ENCODE data around the gene PDE10A.

The PDE10A gene

DNA sequence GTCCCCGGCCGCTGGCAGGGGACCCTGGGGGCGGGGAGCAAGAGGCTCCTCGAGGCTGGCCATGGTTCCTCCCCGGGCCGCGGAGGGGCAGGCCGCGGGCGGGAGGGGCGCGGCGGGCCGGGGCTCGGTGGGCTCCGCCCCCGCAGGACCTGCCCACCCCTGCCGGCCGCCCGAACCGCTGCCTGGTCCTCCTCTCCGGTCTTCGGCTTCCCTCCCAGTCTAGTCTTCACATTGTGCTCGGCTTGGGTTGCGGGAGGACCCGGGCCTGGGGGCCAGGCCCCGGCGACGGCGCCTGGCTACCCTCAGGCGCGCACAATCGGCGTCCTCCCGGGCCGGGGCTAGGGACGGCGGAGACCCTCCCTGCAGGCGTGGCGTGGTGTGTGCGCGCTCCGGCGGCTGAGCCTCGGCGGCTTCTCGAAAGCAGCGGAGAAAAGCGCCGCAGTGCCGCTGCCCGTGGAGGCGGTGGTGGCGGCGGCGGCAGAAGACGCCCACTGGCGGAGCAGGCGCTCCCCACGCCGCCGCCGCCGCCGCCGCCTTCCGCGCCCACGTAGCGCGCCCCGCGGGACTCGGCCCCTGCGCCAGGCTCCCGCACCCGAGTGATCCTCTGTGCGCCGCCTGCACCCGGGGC, at the start of gene PDE10A:
Gene PDE10A (minus strand): TSS at position 493 of the 628 bp plus-strand sequence. CDS start 430 bp downstream, at position 63.
- DNase-seq (ENCODE audit: low spot score), result no peak

DNA sequence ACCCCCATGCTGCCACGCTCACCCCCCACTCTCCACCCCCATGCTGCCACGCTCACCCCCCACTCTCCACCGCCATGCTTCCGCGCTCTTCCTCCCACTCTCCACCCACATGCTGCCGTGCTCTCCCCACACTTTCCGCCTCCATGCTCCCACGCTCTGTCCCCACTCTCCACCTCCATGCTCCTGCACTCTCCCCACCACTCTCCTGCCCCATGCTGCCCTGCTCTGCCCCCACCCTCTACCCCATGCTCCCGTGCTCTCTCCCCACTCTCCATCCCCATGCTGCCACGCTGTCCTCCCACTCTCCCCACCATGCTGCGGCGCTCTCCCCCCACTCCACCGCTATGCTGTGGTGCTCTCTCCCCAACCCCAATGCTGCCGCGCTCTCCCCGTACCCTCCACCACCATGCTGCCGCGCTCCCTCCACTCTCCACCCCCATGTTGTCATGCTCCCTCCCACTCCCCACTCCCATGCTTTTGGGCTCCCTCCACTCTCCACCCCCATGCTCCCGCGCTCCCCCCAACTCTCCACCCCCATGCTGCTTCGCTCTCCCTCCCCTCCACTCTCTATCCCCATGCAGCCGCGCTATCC, 46.0 kb upstream of the PDE10A start:
- no peak for DNase-seq (ENCODE audit: low spot score)

DNA sequence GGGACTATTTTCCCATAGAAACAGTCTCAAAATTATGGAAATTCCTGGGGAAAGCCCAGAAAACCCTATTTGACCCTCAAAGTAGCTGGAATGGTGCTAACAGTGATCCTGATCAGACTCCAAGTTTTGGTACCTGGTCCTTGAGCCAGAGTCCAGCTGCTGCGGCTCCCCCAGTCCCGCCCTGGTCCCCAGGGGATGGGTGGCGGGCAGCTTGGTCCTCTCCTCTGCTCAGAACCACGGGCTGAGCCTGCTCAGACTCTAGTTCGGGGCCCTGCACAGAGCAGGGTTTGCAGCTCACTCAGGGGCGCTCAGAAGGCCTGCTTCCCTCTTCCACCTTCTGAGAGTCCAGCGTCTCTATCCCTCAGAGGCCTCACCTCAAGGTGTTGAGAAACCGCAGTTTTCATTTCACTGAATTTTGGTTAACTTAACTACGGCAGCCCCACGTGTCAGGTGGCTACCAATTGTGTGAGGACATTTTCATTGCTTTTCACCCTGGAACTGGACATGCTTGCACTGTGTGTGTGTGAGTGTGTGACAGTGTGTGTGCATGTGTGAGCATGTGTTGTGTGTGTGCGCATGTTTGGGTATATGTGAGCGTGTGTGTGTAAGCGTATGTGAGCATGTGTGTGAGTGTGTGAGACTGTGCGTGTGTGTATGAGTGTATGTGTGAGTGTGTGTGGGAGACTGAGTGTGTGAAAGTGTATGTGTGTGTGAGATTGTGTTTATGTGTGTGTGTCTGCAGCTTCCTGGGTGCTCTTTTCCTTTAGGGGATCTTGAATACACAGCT, 44.2 kb upstream of the PDE10A start:
- DNase-seq (ENCODE audit: low spot score), result no peak

DNA sequence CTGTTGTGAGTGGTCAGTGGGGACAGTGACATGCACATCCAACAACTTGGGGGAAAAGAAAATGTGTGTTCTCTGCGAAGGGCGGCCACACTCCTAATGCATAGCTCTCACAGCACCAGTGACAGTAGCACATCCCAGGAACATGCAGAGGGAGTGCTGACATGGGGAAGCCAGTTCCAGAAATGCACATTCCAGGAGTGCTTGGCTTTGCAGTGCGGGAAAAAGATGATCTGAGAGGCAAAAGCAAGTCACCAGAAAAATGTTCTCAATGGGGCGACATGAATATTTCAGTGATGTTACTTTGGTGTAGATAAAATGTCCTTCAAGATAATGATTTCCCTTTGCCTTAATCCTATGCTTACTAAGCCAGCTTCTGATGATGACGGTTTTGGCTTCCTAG, 42.9 kb upstream of the PDE10A start:
- no peak for DNase-seq (ENCODE audit: low spot score)

DNA sequence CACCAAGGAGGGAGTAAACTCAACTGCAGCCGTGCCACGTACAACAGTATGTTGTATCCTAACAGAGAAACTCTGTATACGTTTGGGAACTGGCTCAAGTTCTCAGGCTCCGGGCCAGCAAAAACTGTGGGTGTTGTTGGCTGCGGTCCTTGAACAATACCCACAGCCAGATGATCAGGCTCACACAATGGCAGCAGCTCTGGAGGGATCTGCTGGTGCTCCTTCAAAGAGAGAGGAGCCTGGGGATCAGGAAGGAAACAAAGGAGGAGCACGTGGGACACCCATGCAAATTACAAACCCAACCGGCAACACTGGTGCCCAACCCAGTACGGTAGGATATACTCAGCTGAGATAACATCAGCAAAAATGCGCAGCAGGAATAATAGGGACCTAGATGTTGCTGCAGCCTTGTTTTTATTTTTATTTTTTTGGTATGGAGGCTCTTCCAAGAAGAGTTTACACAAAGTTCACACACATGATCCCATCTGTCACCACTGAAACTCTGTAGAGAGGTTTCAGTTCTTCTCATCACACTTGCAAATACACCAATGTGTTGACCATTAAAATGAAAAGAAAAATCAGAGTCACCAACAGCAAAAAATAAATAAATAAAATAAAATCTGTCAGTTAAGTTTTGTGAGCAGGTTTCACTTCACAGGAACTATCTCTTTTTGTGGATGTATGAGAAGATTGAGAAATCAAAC, 41.2 kb upstream of the PDE10A start:
- no peak for DNase-seq (ENCODE audit: low spot score)

DNA sequence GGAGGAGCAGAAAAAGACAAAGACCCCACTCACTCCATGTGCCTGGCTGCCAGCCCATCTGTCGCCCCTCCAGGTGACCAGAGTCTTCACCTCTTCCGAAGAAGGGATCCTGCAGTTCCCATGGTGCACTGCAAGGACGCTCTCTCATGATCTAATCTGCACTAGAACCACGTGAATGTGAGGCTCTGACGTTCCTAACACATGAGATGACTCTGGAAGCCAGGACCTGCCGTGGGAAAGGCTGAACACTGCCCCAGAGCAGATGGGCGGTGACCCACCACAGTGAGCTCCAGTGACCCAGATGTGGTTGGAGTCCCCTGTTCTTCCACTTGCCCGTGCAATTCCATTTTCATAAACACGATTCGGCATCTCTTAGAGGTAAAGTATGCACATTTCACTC, 39.6 kb upstream of the PDE10A start:
- DNase-seq (ENCODE audit: low spot score), result no peak

DNA sequence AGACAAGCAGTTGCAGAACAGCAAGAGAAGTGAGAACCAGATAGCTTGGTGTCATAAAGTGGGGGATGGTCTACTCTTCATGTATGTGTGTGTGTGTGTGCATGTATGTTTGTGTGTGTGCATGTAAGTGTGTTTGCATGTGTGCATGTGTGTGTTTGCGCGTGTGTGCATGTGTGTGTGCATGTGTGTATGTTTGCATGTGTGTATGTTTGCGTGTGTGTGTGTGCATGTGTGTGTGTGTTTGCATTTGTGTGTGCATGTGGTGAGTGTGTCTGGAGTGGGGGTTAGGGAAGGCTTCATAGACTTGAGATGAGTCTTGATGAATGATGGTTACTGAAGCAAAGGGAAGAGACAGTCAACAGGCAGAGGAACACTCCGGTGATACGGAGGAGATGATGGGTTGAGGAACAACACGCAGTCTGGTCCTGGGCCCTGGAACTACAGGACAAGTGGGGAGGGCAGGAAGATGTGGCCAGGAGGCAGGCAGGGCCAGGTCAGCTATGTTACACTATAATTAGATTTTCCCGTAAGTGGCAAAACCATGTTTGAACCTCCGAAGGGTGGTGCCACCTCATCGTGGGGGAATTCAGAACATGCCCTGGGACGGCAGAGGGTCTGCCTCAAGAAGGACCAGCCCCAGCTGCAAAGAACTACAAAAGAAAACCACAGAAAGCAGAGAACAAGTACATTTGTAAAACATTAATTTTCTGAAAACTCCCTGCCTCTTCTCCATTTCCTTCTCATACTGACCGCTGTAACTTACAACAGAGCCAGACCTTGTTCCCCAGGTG, 38.7 kb upstream of the PDE10A start:
- no peak for DNase-seq (ENCODE audit: low spot score)

DNA sequence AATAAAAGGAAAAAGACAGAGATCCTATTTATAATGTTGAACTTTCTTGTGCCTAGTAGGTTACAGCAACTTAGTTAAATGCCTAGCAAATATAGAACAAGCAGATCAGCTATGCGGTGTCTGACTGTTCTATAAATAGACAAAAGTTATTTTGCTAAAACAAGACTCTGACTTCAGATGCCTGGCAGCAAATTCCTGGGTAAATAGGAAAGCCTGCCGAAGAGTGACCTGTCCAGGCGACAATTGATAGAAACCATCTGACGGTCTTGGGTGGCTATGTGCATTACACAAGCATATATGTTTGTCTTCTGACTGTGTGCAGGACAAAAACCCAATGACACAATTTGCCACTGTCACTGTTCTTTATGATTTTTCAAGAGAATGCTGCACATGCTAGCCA, 38.0 kb upstream of the PDE10A start:
- DNase-seq (ENCODE audit: low spot score), result no peak

DNA sequence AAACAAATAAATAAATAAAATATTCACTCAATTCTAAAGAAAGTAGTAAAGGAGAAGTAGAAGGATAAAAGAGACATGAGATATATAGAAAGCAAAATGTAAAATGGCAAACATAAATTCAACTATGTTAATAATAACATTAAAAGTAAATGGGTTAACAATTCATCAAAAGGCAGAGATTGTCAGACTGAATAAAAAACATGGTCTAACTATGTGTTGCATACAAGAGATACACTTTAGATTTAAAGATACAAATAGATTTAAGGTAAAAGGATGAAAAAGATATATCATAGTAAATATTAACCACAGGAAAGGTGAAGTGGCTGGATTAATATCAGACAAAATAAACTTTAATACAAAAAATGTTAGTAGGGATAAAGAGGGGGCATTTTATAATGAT, 35.8 kb upstream of the PDE10A start:
- DNase-seq (ENCODE audit: low spot score), result no peak

DNA sequence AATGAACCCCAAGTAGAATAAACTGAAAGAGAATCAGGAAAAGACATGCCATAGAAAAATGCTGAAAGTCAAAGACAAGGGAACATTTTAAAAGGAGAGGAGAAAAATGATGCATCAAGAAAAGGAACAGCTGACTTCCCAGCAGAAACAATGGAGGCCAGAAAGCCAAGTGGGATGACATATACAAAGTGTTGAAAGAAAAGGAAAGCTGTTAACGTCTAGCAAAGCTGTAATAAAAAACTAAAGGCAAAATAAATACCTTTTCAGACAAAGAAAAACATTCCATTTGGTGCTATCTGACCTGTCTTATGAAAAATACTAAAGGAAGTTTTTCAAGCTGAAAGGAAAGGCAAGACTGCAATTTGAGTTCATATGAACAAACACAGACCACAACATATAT, 34.1 kb upstream of the PDE10A start:
- DNase-seq (ENCODE audit: low spot score), result no peak

DNA sequence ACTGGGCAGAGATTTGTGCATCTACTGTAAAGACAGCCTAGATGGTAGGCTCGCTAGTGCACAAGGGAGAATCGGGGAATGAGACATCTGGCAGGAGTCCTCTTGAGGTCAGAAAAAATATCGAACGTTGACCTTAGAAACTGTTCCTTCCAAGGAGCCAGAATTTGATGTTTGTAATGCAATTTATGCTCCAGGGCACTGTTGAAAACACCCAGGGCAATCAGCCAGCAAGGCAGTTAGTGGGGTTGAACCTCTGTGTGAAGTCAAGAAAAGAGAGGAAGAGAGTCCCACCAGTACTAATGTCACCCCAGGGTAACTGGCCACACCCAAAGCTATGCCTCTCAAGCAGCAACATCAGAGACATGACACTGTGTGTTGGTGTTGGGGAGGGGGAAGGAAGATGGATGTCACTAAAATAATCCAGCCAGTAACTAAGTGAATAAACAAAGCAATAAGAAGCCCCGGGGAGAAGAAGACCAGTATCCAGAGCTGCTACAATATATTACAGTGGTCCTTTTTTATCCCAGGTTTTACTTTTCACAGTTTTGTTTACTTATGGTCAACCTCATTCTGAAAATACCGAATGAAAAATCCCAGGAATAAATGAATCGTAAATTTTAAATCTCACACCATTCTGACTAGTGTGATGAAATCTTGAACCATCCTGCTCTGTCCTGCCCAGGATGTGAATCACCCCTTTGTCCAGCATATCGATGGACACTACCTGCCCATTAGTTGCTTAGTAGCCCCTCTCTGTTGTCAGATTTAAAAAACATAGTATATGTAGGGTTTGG, 32.9 kb upstream of the PDE10A start:
- DNase-seq (ENCODE audit: low spot score), result no peak

DNA sequence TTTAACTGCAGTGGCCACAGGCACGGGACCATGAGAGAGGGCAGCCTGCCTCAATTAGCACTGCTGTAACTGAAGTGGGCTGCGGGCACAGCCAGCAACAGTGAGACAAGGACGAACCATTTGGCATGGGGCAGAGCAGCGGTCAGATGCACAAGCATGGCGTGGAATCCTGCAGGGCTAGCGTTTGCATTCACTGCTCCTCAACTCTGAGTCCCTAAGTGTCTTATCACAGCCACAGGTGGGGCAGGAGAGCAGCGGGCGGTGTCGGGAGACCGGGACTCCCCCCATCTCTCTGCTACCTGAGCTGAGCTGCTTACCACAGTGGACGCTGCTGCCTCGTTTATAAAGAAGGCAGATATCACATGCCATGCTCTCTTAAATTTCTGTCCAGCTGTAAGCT, 31.3 kb upstream of the PDE10A start:
- DNase-seq (ENCODE audit: low spot score), result no peak

DNA sequence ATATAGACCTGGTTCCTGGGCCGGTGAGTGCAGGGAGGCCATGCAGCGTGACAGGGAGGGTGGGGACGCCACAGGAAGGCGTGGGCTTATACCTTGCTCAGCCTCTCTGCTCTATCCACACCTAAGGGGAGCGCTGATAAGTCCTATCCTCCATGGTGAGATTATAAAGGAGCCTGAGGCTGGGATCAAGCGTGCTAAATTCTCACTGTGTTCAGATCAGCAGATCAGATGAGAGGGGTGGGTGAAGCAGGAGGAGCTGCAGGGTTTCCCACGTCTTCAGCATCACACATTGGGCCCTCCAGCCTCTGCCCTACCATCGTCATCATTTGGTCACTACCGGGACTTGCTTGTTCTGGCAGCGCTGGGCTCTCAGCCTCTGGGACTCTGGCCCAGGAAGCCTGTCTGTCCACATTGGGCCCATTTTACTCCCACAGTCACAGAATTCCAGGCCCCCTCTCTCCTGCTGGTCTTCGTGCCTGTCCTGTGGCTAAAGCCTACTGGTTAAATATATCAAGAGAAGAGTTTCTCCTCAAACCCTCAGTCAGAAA, 29.1 kb upstream of the PDE10A start:
- DNase-seq (ENCODE audit: low spot score), result no peak

DNA sequence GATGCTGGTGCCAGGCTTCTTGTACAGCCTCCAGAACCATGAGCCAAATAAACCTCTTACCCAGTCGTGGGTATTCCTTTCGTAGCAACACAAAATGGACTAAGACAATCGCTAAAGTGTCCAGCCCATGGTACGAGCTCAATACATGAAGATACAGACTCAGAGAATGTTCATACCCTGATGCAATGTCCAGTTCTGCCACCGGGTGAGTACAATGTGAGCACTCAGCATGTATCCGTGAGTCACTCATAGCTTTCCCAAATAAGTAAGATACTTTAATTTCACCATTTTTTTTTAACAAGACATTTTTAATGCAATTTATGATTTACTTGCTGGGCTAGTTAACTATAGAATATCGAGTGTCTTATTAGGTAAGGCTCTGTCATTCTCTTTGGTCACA, 26.7 kb upstream of the PDE10A start:
- no peak for DNase-seq (ENCODE audit: low spot score)

DNA sequence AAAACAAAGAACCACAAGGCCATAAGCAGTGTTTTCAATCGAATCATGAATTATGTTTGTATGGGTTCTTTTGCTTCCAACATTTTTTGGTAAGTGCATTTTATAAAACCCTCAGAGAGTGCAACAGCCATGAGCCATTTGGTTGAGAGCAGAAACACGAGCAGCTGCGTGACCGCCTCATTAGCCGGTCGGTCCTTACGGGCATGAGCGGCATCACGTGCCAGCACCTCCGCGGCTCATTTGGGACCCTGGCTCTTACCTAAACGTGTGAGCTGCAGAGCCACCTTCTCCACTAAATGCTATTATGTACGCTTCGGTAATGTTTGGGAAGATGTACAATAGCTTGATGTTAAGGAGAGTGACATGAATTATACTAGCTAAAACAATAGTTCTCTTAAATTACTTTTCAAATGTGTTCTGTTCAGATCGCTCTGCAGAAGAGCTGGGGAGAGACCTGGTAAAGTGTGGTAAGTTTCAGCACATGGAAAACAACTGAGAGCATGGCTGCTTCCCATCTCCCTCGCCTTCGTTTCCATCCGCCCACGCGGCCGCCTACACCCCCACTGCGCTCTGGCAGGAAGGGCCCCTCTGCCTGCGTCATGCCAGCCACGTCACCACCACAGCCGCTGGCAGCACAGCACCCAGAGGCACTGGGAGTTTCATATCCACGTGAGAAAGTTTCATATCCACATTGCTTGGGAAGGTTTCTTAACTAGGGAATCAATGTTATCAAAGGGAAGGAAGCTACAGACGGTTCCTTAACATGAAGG, 23.7 kb upstream of the PDE10A start:
- no peak for DNase-seq (ENCODE audit: low spot score)

DNA sequence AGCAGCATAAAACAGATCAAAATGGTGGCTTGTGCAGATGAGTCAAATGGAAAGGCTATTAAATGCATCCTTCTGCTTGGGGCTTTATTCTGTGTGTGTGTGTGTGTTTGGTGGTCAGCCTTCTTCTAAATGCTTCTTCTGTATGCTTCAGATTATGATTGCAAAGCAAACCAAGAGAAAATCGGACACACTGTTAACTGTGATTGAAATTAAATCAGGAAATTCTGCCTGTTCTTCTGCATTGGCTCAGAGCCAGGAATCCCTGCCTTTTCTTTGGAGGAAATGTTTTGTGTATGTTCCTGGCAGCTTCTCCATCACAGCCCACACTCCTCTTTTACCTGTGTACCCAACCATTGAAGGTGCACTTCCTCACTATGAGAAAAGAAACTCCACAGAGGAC, 22.3 kb upstream of the PDE10A start:
- no peak for DNase-seq (ENCODE audit: low spot score)

DNA sequence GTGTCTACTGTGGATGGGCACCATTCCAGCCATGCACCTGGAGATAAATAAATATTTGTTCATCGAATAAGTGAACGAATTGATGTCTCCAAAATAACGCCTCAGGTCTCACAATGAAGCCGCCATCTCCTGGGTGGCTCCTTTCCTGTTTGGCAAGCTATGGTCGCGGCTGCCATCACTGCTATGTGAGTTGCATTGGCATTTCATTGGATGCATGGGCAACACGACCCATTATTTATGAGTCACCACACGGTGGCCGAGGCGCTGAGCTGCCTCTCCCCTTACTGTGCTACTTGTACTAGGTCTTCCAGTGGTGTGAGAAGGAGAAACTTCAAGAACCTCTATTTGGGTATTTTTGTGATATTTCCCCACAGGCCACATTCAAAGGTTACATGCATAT, 21.3 kb upstream of the PDE10A start:
- DNase-seq (ENCODE audit: low spot score), result no peak

DNA sequence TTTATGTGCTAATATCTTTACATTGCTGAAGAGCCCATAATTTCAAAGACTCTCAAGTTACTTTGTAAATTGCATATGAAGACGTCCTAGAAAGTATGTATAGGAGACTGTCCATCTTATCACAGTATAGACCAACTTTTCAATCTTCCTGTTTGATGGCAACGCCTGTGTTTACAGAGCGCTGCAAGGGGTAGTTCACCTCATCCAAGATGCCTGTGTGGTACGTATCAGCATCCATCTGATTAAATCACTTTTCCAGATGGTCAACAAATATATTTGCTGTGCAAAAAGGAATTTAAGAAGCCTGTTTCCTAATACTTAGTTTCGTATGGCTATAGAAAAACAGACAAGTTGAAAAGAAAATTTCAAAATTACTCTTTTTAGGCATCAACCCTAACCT, 17.9 kb upstream of the PDE10A start:
- no peak for DNase-seq (ENCODE audit: low spot score)

DNA sequence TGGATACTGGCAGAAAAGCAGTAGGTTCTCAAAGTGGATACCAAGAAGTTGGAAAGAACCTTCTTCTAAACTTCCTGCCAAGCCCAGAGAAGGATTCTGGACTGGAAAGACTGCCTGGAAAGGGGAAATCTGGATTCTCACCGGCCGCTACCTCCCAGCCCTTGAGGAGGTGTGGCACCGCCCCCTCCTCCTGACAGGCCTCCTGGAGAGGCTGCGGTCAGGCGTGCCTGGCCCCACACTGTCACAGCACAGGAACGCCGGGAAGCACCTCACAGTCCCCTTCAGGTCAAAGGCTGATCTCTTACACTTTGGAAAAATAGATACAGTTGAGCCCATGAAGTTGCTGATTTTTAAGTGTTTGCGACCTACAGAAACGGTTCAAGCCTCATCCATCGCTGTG, 16.3 kb upstream of the PDE10A start:
- DNase-seq (ENCODE audit: low spot score), result no peak

DNA sequence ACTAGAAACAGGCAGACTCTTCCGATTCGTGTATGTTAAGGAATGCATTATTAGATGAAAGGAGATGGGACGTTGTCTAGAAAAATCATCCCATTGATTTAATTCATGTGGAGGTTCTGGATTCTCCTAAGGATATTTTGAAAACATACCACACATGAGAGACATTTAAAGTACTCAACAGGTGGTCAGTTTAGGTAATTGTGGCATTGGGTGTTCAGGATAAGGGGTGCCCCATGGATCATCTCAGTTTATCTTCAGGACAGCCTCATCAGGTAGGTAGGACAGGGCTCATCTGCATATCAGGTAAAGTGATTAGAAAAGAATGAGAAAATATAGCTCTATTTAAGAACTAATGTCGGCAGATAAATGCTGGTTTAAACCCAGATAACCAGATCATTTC, 15.9 kb upstream of the PDE10A start:
- no peak for DNase-seq (ENCODE audit: low spot score)

Measured in HuH-7.5 (cell line).